Tibial artery (tissue), 4 donors: ENCODE data around the gene MAPK1.

Experiments used
- DNase-seq, 2 donors: peaks; one replicate each; pipeline ENCODE4 v3.0.0-alpha.2; 2019
- H3K27ac ChIP-seq, 2 donors: fragments of 200-600 bp; sonication (generic) in 1 of 2; 1 replicate in 1 of 2; 2 replicates in 1 of 2; pipeline ENCODE4 v1.5.1; 2018 to 2019; ENCODE audit warnings: mild to moderate bottlenecking in 1 of 2
- H3K27me3 ChIP-seq, 2 donors: fragments of 200-600 bp; sonication (generic) in 1 of 2; one replicate each; pipeline versions ENCODE4 v1.5.1 to v1.6.0; 2016 to 2019
- H3K36me3 ChIP-seq, 3 donors: fragments of 200-600 bp; sonication (generic) in 2 of 3; one replicate each; pipeline ENCODE4 v1.5.1; 2016 to 2019; ENCODE audit warnings: mild to moderate bottlenecking in 2 of 3
- H3K4me1 ChIP-seq, 4 donors: fragments of 200-600 bp; sonication (generic) in 2 of 4; 1 replicate in 3 of 4; 2 replicates in 1 of 4; pipeline ENCODE4 v1.5.1; 2016 to 2019
- H3K4me3 ChIP-seq, 2 donors: fragments of 200-600 bp; sonication (generic) in 1 of 2; 1 replicate in 1 of 2; 2 replicates in 1 of 2; pipeline ENCODE4 v1.5.1; 2018 to 2019; ENCODE audit warnings: mild to moderate bottlenecking in 2 of 2
- H3K9me3 ChIP-seq, 3 donors: fragments of 200-600 bp; sonication (generic) in 1 of 3; one replicate each; pipeline ENCODE4 v1.5.1; 2016 to 2019
- CTCF ChIP-seq, 2 experiments: fragments of 200-600 bp in 1 of 2; fragments of 450-650 bp in 1 of 2; IDR thresholded peaks; one replicate each; pipeline ENCODE4 v1.5.1; 2017 to 2019; ENCODE audit warnings: antibody characterized with exemption in 2 of 2, mild to moderate bottlenecking in 1 of 2, moderate library complexity in 1 of 2
- intact Hi-C: fragments of 100-400 bp; cut with DNase I; formaldehyde crosslinking; loops from one replicate; pipeline ENCODE4 v1.15.0; 2023; ENCODE audit warnings: low total_unique reads

Gene MAPK1

GRCh38 chr22:21778705-21779363, 88.6 kb downstream of the MAPK1 start:
- Histone ChIP-seq H3K27me3 (no peaks in the 10 kb centered on the region), H3K9me3 (no peaks in the 10 kb centered on the region), H3K4me1 (no peaks in the 10 kb centered on the region), H3K27ac (no peak overlapping the region), H3K4me3 (no peak overlapping the region), H3K36me3 (peaks cover 5 to 50% (median 33%) of the 10 kb centered on the region in 3 donors)
- TF ChIP-seq CTCF (IDR thresholded peaks at IDR 0.05), result no peak
- intact Hi-C loops, result no loop called here
- no peak for DNase-seq

DNA sequence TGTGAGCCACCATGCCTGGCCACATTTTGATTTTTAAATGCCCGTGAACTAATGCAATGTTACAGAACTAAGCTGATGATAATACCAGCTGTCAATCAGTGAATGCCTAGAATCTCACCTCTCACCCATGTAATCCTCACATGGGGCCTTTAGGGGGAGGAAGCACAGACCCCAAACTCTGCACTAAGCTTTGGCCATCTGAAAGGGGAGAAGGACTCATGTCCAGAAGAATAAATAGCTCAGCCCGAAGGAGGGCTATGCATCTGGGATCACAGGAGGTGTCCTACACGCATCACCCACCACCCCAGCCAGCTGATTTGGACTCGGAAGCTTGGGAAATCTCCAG, 95.8 kb downstream of the MAPK1 start:
- Histone ChIP-seq H3K4me3 (no peak overlapping the region), H3K9me3 (no peaks in the 10 kb centered on the region), H3K27me3 (no peaks in the 10 kb centered on the region), H3K4me1 (no peaks in the 10 kb centered on the region), H3K36me3 (peaks cover 45 to 71% (median 62%) of the 10 kb centered on the region in 3 donors), H3K27ac (no peak overlapping the region)
- no peak for DNase-seq
- no peak for TF ChIP-seq CTCF (IDR thresholded peaks at IDR 0.05)
- intact Hi-C loops, result no loop called here

GRCh38 chr22:21768435-21768834, 99.0 kb downstream of the MAPK1 start:
- H3K36me3 ChIP-seq, result peaks cover 73 to 96% (median 91%) of the 10 kb centered on the region in 3 donors
- intact Hi-C loops, result no loop called here
- no peaks in the 10 kb centered on the region for H3K9me3 ChIP-seq
- no peaks in the 10 kb centered on the region for H3K4me1 ChIP-seq
- H3K27me3 ChIP-seq, result no peaks in the 10 kb centered on the region
- no peak overlapping the region for H3K4me3 ChIP-seq
- no peak overlapping the region for H3K27ac ChIP-seq
- DNase-seq, result no peak
- TF ChIP-seq CTCF (IDR thresholded peaks at IDR 0.05), result no peak

GRCh38 chr22:21766691-21767462, 100.6 kb downstream of the MAPK1 start:
- TF ChIP-seq CTCF (IDR thresholded peaks at IDR 0.05), result no peak
- H3K27me3 ChIP-seq, result no peaks in the 10 kb centered on the region
- H3K4me1 ChIP-seq, result no peaks in the 10 kb centered on the region
- H3K27ac ChIP-seq, result no peak overlapping the region
- DNase-seq, result no peak
- H3K36me3 ChIP-seq, result peaks cover 87 to 100% (median 97%) of the 10 kb centered on the region in 3 donors
- no peaks in the 10 kb centered on the region for H3K9me3 ChIP-seq
- intact Hi-C loops, result no loop called here
- no peak overlapping the region for H3K4me3 ChIP-seq

DNA sequence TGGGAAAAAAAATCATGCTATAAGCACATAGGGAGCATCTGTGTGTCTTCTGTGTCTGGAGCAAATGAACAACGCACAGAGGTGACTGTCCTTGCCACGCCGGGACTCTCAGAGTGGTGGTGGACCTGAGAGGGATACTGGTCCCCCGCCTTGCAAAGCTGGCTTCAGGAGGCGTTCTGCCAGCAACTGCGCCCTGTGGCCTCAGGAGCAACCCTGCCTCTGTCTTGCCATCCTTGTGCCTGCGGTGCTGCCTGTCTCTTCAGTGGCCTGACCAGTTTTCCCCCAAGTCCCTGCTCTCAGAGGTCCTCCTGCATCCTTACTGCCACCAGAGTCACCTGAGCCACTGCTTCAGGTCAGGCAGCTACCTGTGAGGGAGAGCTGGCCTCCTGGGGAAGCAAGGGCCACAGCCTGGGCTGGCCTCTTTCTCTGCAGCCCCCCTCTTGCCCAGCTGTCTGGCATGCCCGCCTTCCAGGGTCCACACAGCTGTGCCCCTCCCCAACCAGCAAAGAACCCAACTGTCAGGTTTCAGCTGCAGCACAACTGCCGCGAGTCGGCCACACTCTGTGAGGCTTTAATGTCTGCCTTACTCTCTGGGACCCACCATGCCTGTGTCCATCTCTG, 101.4 kb downstream of the MAPK1 start:
- peaks cover 79 to 100% (median 95%) of the 10 kb centered on the region in 3 donors for H3K36me3 ChIP-seq
- DNase-seq, result no peak
- H3K27ac ChIP-seq, result no peak overlapping the region
- H3K27me3 ChIP-seq, result no peaks in the 10 kb centered on the region
- no peak overlapping the region for H3K4me3 ChIP-seq
- TF ChIP-seq CTCF (IDR thresholded peaks at IDR 0.05), result no peak
- H3K9me3 ChIP-seq, result no peaks in the 10 kb centered on the region
- intact Hi-C loops, result no loop called here
- H3K4me1 ChIP-seq, result no peaks in the 10 kb centered on the region
